PC-9 (cell line): ENCODE data around the gene DOCK1.

ENCODE experiments used
- EZH2 ChIP-seq: fragments of 200-600 bp; sonication (generic); IDR thresholded peaks from 2 replicates; pipeline ENCODE4 v1.8.0; 2017; ENCODE audit warnings: antibody characterized with exemption, low read depth
- TF ChIP-seq, protein P1 (sequence below): fragments of 200-600 bp; sonication (generic); conservative IDR thresholded peaks from 2 replicates; pipeline ENCODE4 v1.6.1; 2017; ENCODE audit warnings: mixed run types, antibody characterized with exemption, mild to moderate bottlenecking, moderate library complexity

DNA sequence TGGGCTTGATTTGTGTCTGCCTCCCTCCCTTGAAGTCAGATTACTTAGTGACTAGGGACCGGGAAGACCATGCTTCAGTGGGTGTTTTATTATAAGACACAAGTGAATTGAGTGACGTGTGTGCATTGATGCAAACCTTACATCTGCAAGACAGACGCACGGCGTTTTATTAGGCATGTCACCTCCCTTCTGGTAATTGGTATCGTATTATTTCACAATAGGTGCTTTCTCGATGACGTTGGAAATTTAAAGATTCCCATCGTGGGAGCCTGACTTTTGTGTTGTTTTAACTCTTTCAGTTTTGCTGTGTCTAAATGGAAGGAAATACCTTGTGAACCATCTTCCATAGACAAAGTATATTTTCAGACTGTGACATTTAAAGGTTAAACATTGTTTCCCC, 158.5 kb downstream of the DOCK1 start:
- TF ChIP-seq, protein P1, sequence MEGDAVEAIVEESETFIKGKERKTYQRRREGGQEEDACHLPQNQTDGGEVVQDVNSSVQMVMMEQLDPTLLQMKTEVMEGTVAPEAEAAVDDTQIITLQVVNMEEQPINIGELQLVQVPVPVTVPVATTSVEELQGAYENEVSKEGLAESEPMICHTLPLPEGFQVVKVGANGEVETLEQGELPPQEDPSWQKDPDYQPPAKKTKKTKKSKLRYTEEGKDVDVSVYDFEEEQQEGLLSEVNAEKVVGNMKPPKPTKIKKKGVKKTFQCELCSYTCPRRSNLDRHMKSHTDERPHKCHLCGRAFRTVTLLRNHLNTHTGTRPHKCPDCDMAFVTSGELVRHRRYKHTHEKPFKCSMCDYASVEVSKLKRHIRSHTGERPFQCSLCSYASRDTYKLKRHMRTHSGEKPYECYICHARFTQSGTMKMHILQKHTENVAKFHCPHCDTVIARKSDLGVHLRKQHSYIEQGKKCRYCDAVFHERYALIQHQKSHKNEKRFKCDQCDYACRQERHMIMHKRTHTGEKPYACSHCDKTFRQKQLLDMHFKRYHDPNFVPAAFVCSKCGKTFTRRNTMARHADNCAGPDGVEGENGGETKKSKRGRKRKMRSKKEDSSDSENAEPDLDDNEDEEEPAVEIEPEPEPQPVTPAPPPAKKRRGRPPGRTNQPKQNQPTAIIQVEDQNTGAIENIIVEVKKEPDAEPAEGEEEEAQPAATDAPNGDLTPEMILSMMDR = no peak
- TF ChIP-seq EZH2 = no peak
